Vagina (tissue), 2 donors: ENCODE measurements around the gene IQGAP3. TPM values are rescaled to one million over a fixed set of nuclear protein-coding genes. Genes with fewer than 3 reads are reported as not detected.

Source experiments
- DNase-seq, 2 donors: peaks; one replicate each; pipeline ENCODE4 v3.0.0-alpha.2; 2017; ENCODE audit errors: extremely low spot score in 2 of 2
- H3K27ac ChIP-seq: fragments of 200-600 bp; sonication (generic); one replicate; pipeline ENCODE4 v1.5.1; 2019
- H3K27me3 ChIP-seq: fragments of 200-600 bp; sonication (generic); one replicate; pipeline ENCODE4 v1.5.1; 2019
- H3K36me3 ChIP-seq, 2 donors: fragments of 200-600 bp; sonication (generic); one replicate each; pipeline ENCODE4 v1.5.1; 2017 to 2019
- H3K4me1 ChIP-seq: fragments of 200-600 bp; sonication (generic); one replicate; pipeline ENCODE4 v1.5.1; 2019
- H3K4me3 ChIP-seq, 2 donors: fragments of 200-600 bp; sonication (generic); 1 replicate in 1 of 2; 2 replicates in 1 of 2; pipeline ENCODE4 v1.5.1; 2016 to 2019
- H3K9me3 ChIP-seq: fragments of 200-600 bp; sonication (generic); one replicate; pipeline ENCODE4 v1.5.1; 2019
- CTCF ChIP-seq, 3 experiments: fragments of 450-650 bp in 2 of 3; fragments of 200-600 bp in 1 of 3; sonication (generic) in 1 of 3; IDR thresholded peaks; one replicate each; pipeline ENCODE4 v1.5.1; 2017 to 2019; ENCODE audit warnings: antibody characterized with exemption in 3 of 3, mild to moderate bottlenecking in 2 of 3, moderate library complexity in 2 of 3
- POLR2A ChIP-seq, 2 donors: fragments of 450-650 bp; IDR thresholded peaks; one replicate each; pipeline ENCODE4 v1.6.1; 2017; ENCODE audit warnings: antibody characterized with exemption in 2 of 2, mild to moderate bottlenecking in 2 of 2, moderate library complexity in 2 of 2
- POLR2AphosphoS5 ChIP-seq, 2 donors: sonication (generic); formaldehyde crosslinking; IDR thresholded peaks; one replicate each; pipeline ENCODE4 v1.9.0; 2017; ENCODE audit warnings: antibody characterized with exemption in 2 of 2, mild to moderate bottlenecking in 2 of 2, low read depth in 1 of 2; ENCODE audit not compliant: insufficient read depth in 1 of 2
- intact Hi-C: fragments of 100-400 bp; cut with DNase I; formaldehyde crosslinking; loops from one replicate; pipeline ENCODE4 v1.15.1; 2023
- total RNA-seq: library from RNA; depleted of rRNA; stranded (reverse); fragments of >200 nt; gene quantifications from one replicate; pipeline ENCODE4 v1.2.3, GENCODE V29; 2016

Gene IQGAP3
- total RNA-seq, 1 donor from 2014 or later = 2.9 TPM

GRCh38 chr1:156532374-156532773 is 40.0 kb downstream of the IQGAP3 start:
- Histone ChIP-seq H3K27ac (no peak overlapping the region), H3K36me3 (no peaks in the 10 kb centered on the region), H3K27me3 (no peaks in the 10 kb centered on the region), H3K4me1 (no peaks in the 10 kb centered on the region), H3K4me3 (no peak overlapping the region), H3K9me3 (no peaks in the 10 kb centered on the region)
- no peak for DNase-seq
- intact Hi-C loops = no loop called here
- TF ChIP-seq POLR2A (IDR thresholded peaks at IDR 0.05) (no peak), CTCF (IDR thresholded peaks at IDR 0.05) (no peak), POLR2AphosphoS5 (IDR thresholded peaks at IDR 0.05; ENCODE audit: insufficient read depth in 1 of 2, low read depth in 1 of 2) (no peak)

- intact Hi-C loops = no loop called here
Observed at GRCh38 chr1:156530006-156530405, 42.4 kb downstream of the IQGAP3 start.

GRCh38 chr1:156528875-156529425 is 43.4 kb downstream of the IQGAP3 start:
- DNase-seq = no peak
- no peaks in the 10 kb centered on the region for H3K27me3 ChIP-seq
- TF ChIP-seq POLR2AphosphoS5 (IDR thresholded peaks at IDR 0.05; ENCODE audit: insufficient read depth in 1 of 2, low read depth in 1 of 2) (no peak), POLR2A (IDR thresholded peaks at IDR 0.05) (no peak), CTCF (IDR thresholded peaks at IDR 0.05) (no peak)
- H3K36me3 ChIP-seq = no peaks in the 10 kb centered on the region
- H3K9me3 ChIP-seq = no peaks in the 10 kb centered on the region
- intact Hi-C loops = no loop called here
- no peak overlapping the region for H3K27ac ChIP-seq
- H3K4me3 ChIP-seq = no peak overlapping the region
- no peaks in the 10 kb centered on the region for H3K4me1 ChIP-seq

More at GRCh38 chr1:156530006-156530405, 42.4 kb downstream of the IQGAP3 start:
- Histone ChIP-seq H3K4me3 (no peak overlapping the region), H3K27me3 (no peaks in the 10 kb centered on the region), H3K9me3 (no peaks in the 10 kb centered on the region), H3K36me3 (no peaks in the 10 kb centered on the region), H3K27ac (no peak overlapping the region), H3K4me1 (no peaks in the 10 kb centered on the region)
- no peak for TF ChIP-seq POLR2A (IDR thresholded peaks at IDR 0.05)
- no peak for TF ChIP-seq POLR2AphosphoS5 (IDR thresholded peaks at IDR 0.05; ENCODE audit: insufficient read depth in 1 of 2, low read depth in 1 of 2)
- DNase-seq = no peak

- TF ChIP-seq CTCF (IDR thresholded peaks at IDR 0.05) = no peak
- no peak for TF ChIP-seq POLR2A (IDR thresholded peaks at IDR 0.05)
- no peak for TF ChIP-seq POLR2AphosphoS5 (IDR thresholded peaks at IDR 0.05; ENCODE audit: insufficient read depth in 1 of 2, low read depth in 1 of 2)
- no peaks in the 10 kb centered on the region for H3K36me3 ChIP-seq
- DNase-seq = no peak
- H3K9me3 ChIP-seq = no peaks in the 10 kb centered on the region
- intact Hi-C loops = no loop called here
- H3K27me3 ChIP-seq = no peaks in the 10 kb centered on the region
- no peak overlapping the region for H3K27ac ChIP-seq
- H3K4me3 ChIP-seq = no peak overlapping the region
- no peaks in the 10 kb centered on the region for H3K4me1 ChIP-seq
Observed at GRCh38 chr1:156528231-156528630, 44.1 kb downstream of the IQGAP3 start.

- TF ChIP-seq POLR2A (IDR thresholded peaks at IDR 0.05) = no peak
- Histone ChIP-seq H3K4me3 (no peak overlapping the region), H3K36me3 (no peaks in the 10 kb centered on the region), H3K9me3 (no peaks in the 10 kb centered on the region), H3K27me3 (no peaks in the 10 kb centered on the region), H3K27ac (no peak overlapping the region), H3K4me1 (no peaks in the 10 kb centered on the region)
- no peak for DNase-seq
- intact Hi-C loops = no loop called here
Observed at GRCh38 chr1:156527584-156527983, 44.8 kb downstream of the IQGAP3 start.

GRCh38 chr1:156525856-156526489 is 46.4 kb downstream of the IQGAP3 start:
- no peaks in the 10 kb centered on the region for H3K9me3 ChIP-seq
- intact Hi-C loops = no loop called here
- no peak for DNase-seq
- H3K4me1 ChIP-seq = no peaks in the 10 kb centered on the region
- H3K36me3 ChIP-seq = no peaks in the 10 kb centered on the region
- TF ChIP-seq CTCF (IDR thresholded peaks at IDR 0.05) (no peak), POLR2AphosphoS5 (IDR thresholded peaks at IDR 0.05; ENCODE audit: insufficient read depth in 1 of 2, low read depth in 1 of 2) (no peak), POLR2A (IDR thresholded peaks at IDR 0.05) (no peak)
- no peak overlapping the region for H3K4me3 ChIP-seq
- H3K27ac ChIP-seq = no peak overlapping the region
- no peaks in the 10 kb centered on the region for H3K27me3 ChIP-seq
